Measurements from ENCODE around the gene TSPAN7. TPM values are rescaled to one million over a fixed set of nuclear protein-coding genes. Genes with fewer than 3 reads are reported as not detected.

TSPAN7 gene
- total and polyA plus RNA-seq, 9 donors: 70.0 to 132 (median 106) TPM

GRCh38 chrX:38668771-38669170 is 107.4 kb downstream of the TSPAN7 start:
- H3K4me3 ChIP-seq (ENCODE audit: low read length): no peak overlapping the region
- no peaks in the 10 kb centered on the region for H3K9me3 ChIP-seq (replicated peaks; ENCODE audit: control insufficient read depth, low read depth, low read length)
- no peaks in the 10 kb centered on the region for H3K4me1 ChIP-seq (ENCODE audit: control insufficient read depth, insufficient read depth, low read length)
- DNase-seq: no peak
- WGBS (ENCODE audit: insufficient coverage): no CpG with 5 or more reads among the region's 1 CpG
- no peak overlapping the region for H3K27ac ChIP-seq (ENCODE audit: low read length)
- peaks cover 14% of the 10 kb centered on the region for H3K27me3 ChIP-seq (ENCODE audit: control insufficient read depth, insufficient read depth, low read length)
- no peaks in the 10 kb centered on the region for H3K36me3 ChIP-seq (ENCODE audit: control insufficient read depth, insufficient read depth, low read length)

DNA sequence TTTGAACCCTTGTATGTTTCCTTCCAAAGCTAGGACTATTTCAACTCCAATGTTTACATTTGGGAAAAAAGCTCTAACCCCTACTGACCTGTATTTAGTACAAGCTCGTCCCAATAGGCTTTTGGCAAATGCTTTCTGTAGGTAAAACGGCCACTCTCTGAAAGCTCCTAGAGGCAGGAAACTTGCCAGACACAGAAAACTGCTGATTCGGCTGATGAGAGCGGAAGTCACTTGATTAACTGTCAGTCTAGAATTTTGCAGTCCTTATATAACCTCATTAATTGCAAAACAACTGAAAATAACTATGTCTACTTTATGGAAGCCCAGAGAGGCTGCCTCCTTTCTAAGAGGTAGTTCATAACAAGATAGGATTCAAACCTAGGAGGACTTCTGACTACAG is 108.1 kb downstream of the TSPAN7 start:
- Histone ChIP-seq H3K4me3 (ENCODE audit: low read length) (no peak overlapping the region), H3K27ac (ENCODE audit: low read length) (no peak overlapping the region), H3K4me1 (ENCODE audit: control insufficient read depth, insufficient read depth, low read length) (no peaks in the 10 kb centered on the region), H3K9me3 (replicated peaks; ENCODE audit: control insufficient read depth, low read depth, low read length) (no peaks in the 10 kb centered on the region), H3K27me3 (ENCODE audit: control insufficient read depth, insufficient read depth, low read length) (peaks cover 20% of the 10 kb centered on the region), H3K36me3 (ENCODE audit: control insufficient read depth, insufficient read depth, low read length) (no peaks in the 10 kb centered on the region)
- DNase-seq: peak; percentile 19
- whole genome bisulfite sequencing (ENCODE audit: insufficient coverage): 24% methylated on average over 2 of the region's 4 CpGs

DNA sequence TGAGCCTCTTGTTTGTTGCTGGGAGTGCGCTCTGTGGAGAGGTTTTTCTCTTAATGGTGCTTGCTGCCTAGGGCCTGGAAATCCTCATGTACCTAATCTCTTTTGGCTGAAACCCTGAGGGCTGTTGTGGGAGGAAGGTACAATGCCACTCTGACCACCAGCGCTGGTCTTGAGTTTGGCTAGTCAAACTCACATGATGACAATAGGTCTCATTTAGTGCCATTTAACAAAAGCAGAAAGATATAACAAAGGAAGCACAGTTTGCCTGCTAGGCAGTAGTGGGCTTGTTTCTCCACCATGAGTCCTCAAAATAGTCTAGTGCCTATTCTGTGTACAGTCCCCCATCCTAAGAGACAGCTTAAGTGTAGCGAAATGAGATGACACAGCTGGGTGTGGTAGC is 111.3 kb downstream of the TSPAN7 start:
- WGBS (ENCODE audit: insufficient coverage): 100% methylated on average over 1 of the region's 3 CpGs
- Histone ChIP-seq H3K27me3 (ENCODE audit: control insufficient read depth, insufficient read depth, low read length) (peaks cover 19% of the 10 kb centered on the region), H3K36me3 (ENCODE audit: control insufficient read depth, insufficient read depth, low read length) (no peaks in the 10 kb centered on the region), H3K4me3 (ENCODE audit: low read length) (no peak overlapping the region), H3K27ac (ENCODE audit: low read length) (no peak overlapping the region), H3K4me1 (ENCODE audit: control insufficient read depth, insufficient read depth, low read length) (no peaks in the 10 kb centered on the region), H3K9me3 (replicated peaks; ENCODE audit: control insufficient read depth, low read depth, low read length) (no peaks in the 10 kb centered on the region)
- no peak for DNase-seq

DNA sequence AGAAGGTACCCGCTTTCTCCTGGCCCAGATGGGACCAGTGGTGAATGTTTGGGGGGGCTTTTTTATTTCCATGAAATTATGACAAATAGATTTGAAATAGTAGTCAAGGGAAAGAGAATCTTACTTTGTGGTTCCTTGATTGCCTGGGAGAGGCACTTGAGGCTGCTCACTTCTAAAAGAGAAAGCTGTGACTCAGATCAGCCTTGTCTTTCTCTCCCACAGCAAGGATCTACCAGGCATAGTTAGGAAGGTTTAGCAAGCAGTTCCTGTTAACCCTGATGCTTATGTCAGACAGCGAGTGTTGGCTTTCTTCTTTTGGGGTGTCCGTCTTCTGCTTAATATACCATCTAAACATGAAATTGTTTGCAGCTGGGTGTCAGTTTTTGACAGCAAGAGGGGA is 114.5 kb downstream of the TSPAN7 start:
- no peaks in the 10 kb centered on the region for H3K4me1 ChIP-seq (ENCODE audit: control insufficient read depth, insufficient read depth, low read length)
- DNase-seq: no peak
- no peaks in the 10 kb centered on the region for H3K36me3 ChIP-seq (ENCODE audit: control insufficient read depth, insufficient read depth, low read length)
- no peaks in the 10 kb centered on the region for H3K9me3 ChIP-seq (replicated peaks; ENCODE audit: control insufficient read depth, low read depth, low read length)
- H3K27ac ChIP-seq (ENCODE audit: low read length): no peak overlapping the region
- H3K4me3 ChIP-seq (ENCODE audit: low read length): no peak overlapping the region
- peaks cover 15% of the 10 kb centered on the region for H3K27me3 ChIP-seq (ENCODE audit: control insufficient read depth, insufficient read depth, low read length)
- no CpG with 5 or more reads among the region's 3 CpGs for WGBS (ENCODE audit: insufficient coverage)

DNA sequence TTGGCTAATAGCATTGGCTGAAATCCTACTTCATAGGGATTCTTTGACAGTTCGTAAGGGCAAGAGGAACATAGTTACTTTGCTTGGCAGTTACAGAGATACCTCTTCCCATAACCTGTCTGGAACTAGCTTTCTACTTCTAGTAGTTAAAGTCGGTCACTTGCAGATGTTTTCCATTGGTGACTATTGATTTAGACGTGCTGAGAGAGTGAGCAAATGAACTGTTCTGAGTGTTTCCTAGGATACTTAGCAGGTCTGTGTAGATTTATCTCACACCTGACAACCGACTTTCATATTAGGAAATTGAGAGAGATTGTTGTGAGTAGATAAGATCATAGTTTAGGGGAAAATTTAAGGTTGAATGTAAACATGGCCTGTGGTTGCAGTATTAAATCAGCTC is 116.8 kb downstream of the TSPAN7 start:
- no peaks in the 10 kb centered on the region for H3K36me3 ChIP-seq (ENCODE audit: control insufficient read depth, insufficient read depth, low read length)

GRCh38 chrX:38678821-38679220 is 117.5 kb downstream of the TSPAN7 start:
- no peak for DNase-seq
- H3K9me3 ChIP-seq (replicated peaks; ENCODE audit: control insufficient read depth, low read depth, low read length): no peaks in the 10 kb centered on the region
- H3K4me3 ChIP-seq (ENCODE audit: low read length): no peak overlapping the region
- H3K27me3 ChIP-seq (ENCODE audit: control insufficient read depth, insufficient read depth, low read length): peaks cover 21% of the 10 kb centered on the region
- no CpG with 5 or more reads among the region's 2 CpGs for WGBS (ENCODE audit: insufficient coverage)
- H3K36me3 ChIP-seq (ENCODE audit: control insufficient read depth, insufficient read depth, low read length): no peaks in the 10 kb centered on the region
- H3K27ac ChIP-seq (ENCODE audit: low read length): no peak overlapping the region
- H3K4me1 ChIP-seq (ENCODE audit: control insufficient read depth, insufficient read depth, low read length): no peaks in the 10 kb centered on the region

More for the DNA sequence above, 116.8 kb downstream of the TSPAN7 start:
- no peak overlapping the region for H3K27ac ChIP-seq (ENCODE audit: low read length)
- no peaks in the 10 kb centered on the region for H3K4me1 ChIP-seq (ENCODE audit: control insufficient read depth, insufficient read depth, low read length)
- H3K9me3 ChIP-seq (replicated peaks; ENCODE audit: control insufficient read depth, low read depth, low read length): no peaks in the 10 kb centered on the region
- no CpG with 5 or more reads among the region's 4 CpGs for WGBS (ENCODE audit: insufficient coverage)
- no peak overlapping the region for H3K4me3 ChIP-seq (ENCODE audit: low read length)
- DNase-seq: no peak
- peaks cover 17% of the 10 kb centered on the region for H3K27me3 ChIP-seq (ENCODE audit: control insufficient read depth, insufficient read depth, low read length)

DNA sequence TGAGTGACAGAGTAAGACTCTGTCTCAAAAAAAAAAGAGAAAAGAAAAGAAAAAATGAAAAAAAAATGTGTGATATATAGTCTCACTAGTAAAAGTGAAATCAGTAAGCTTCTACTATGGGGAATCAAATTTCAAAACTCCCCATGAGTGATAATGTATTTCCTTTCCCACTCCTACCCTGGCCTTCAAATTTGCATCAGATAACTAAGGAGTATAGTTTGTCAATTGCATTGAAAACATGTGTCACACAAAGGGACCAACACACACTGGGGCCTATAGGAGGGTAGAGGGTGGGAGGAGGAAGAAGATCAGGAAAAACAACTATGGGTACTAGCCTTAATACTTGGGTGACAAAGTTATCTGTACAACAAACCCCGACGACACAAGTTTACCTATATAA is 118.4 kb downstream of the TSPAN7 start:
- Histone ChIP-seq H3K27ac (ENCODE audit: low read length) (no peak overlapping the region), H3K36me3 (ENCODE audit: control insufficient read depth, insufficient read depth, low read length) (no peaks in the 10 kb centered on the region), H3K4me3 (ENCODE audit: low read length) (no peak overlapping the region), H3K27me3 (ENCODE audit: control insufficient read depth, insufficient read depth, low read length) (peaks cover 16% of the 10 kb centered on the region), H3K9me3 (replicated peaks; ENCODE audit: control insufficient read depth, low read depth, low read length) (no peaks in the 10 kb centered on the region), H3K4me1 (ENCODE audit: control insufficient read depth, insufficient read depth, low read length) (no peaks in the 10 kb centered on the region)
- 70% methylated on average over 2 of the region's 2 CpGs for WGBS (ENCODE audit: insufficient coverage)
- DNase-seq: no peak

- no peaks in the 10 kb centered on the region for H3K36me3 ChIP-seq (ENCODE audit: control insufficient read depth, insufficient read depth, low read length)
- no peaks in the 10 kb centered on the region for H3K4me1 ChIP-seq (ENCODE audit: control insufficient read depth, insufficient read depth, low read length)
- WGBS (ENCODE audit: insufficient coverage): no CpG with 5 or more reads among the region's 2 CpGs
- no peaks in the 10 kb centered on the region for H3K9me3 ChIP-seq (replicated peaks; ENCODE audit: control insufficient read depth, low read depth, low read length)
- DNase-seq: no peak
- no peak overlapping the region for H3K4me3 ChIP-seq (ENCODE audit: low read length)
- H3K27ac ChIP-seq (ENCODE audit: low read length): no peak overlapping the region
- H3K27me3 ChIP-seq (ENCODE audit: control insufficient read depth, insufficient read depth, low read length): peaks cover 15% of the 10 kb centered on the region
Measured at GRCh38 chrX:38682095-38682494, 120.8 kb downstream of the TSPAN7 start.

DNA sequence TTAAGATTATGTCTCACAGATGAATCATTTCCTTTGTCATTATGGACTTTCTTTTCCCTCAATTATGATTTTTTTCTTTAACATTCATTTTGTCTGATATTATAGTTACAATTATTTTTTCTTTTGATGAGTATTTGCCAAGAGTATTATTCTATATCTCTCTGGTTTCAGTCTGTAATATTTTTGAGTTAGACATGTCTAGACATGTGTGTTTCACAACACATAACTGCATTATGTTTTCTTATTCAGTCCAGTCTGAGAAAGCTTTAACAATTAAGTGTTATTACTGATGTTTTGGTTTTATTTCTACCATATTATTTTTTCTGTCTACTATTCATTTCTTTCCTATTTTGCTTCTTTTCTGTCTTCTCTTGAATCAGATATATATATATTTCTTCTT is 131.6 kb downstream of the TSPAN7 start:
- no peaks in the 10 kb centered on the region for H3K4me1 ChIP-seq (ENCODE audit: control insufficient read depth, insufficient read depth, low read length)
- no peak overlapping the region for H3K27ac ChIP-seq (ENCODE audit: low read length)
- peaks cover 14% of the 10 kb centered on the region for H3K27me3 ChIP-seq (ENCODE audit: control insufficient read depth, insufficient read depth, low read length)
- H3K36me3 ChIP-seq (ENCODE audit: control insufficient read depth, insufficient read depth, low read length): no peaks in the 10 kb centered on the region
- no peak for DNase-seq
- H3K4me3 ChIP-seq (ENCODE audit: low read length): no peak overlapping the region
- H3K9me3 ChIP-seq (replicated peaks; ENCODE audit: control insufficient read depth, low read depth, low read length): no peaks in the 10 kb centered on the region

- Histone ChIP-seq H3K36me3 (ENCODE audit: control insufficient read depth, insufficient read depth, low read length) (no peaks in the 10 kb centered on the region), H3K27ac (ENCODE audit: low read length) (no peak overlapping the region), H3K27me3 (ENCODE audit: control insufficient read depth, insufficient read depth, low read length) (peaks cover 14% of the 10 kb centered on the region), H3K4me3 (ENCODE audit: low read length) (no peak overlapping the region), H3K4me1 (ENCODE audit: control insufficient read depth, insufficient read depth, low read length) (peaks cover 3% of the 10 kb centered on the region), H3K9me3 (replicated peaks; ENCODE audit: control insufficient read depth, low read depth, low read length) (no peaks in the 10 kb centered on the region)
- WGBS (ENCODE audit: insufficient coverage): 60% methylated on average over 1 of the region's 5 CpGs
- peak; percentile 26 for DNase-seq
Measured at GRCh38 chrX:38694394-38694793, 133.1 kb downstream of the TSPAN7 start.

DNA sequence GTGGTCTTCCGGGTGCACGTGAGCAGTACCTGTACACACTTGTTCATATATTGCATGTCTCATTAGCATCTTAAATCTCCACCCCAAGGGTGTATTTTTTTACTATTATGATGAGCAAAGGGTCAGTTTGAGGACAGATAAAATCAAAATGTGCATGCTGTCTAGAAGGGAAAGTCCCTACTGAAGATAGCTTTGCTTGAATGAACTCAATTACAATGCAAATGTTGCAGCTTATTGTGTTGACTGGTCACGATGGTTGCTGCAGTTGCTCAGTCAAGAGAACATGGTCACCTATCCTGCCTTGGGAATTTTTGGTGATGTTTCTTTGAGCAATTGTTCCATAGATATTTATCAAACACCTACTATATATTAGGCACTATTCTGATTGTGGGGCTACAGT is 136.1 kb downstream of the TSPAN7 start:
- Histone ChIP-seq H3K9me3 (replicated peaks; ENCODE audit: control insufficient read depth, low read depth, low read length) (no peaks in the 10 kb centered on the region), H3K36me3 (ENCODE audit: control insufficient read depth, insufficient read depth, low read length) (no peaks in the 10 kb centered on the region), H3K27me3 (ENCODE audit: control insufficient read depth, insufficient read depth, low read length) (peaks cover 13% of the 10 kb centered on the region), H3K27ac (ENCODE audit: low read length) (no peak overlapping the region), H3K4me1 (ENCODE audit: control insufficient read depth, insufficient read depth, low read length) (peaks cover 10% of the 10 kb centered on the region), H3K4me3 (ENCODE audit: low read length) (no peak overlapping the region)
- no peak for DNase-seq
- no CpG with 5 or more reads among the region's 3 CpGs for WGBS (ENCODE audit: insufficient coverage)
